A204.1 (cell line): Measurements from ENCODE around the gene ARHGAP21.

Source experiments
- FAIRE-seq: peaks from 2 replicates; lab custom pipeline; 2012; peaks lifted over from hg19 to GRCh38; lab: Jason Lieb, UNC

ARHGAP21 gene

DNA sequence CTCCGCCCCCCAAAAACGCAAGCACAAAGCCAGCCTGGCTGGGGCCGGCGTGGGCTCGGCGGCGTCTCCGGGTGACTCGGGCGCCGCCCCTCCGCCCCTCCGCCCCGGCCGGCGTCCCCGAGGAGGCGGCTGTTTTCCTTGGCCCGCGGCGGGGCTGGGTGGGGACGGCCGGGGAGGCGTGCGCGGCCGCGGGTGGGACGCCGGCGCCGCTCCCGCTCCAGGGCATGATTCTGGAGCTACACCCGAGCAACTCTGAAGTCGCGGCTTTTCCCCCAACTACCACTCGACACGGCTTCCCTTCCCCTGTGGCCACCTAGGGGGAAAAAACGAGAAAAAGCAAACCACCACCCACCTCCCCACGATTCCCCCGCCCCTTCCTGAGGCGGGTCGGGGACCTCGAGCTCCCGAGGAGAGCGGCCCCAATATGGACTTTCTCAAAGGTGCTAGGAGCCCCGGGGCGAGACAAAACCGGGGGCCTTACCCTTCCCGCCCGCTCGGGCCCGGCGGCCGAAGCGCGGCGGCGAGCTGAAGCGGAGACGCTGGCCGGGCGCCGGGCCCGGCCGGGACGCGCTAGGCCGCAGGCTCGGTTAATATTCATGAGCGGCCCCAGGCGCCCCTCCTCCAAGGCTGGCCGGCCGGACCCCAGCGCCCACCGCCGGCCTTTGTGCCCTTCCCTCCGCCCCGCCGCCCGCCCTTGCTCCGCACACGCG lies 856 bp downstream of the ARHGAP21 start:
- no peak for FAIRE-seq

- FAIRE-seq: no peak
These were observed 1.5 kb downstream of the ARHGAP21 start for GRCh38 chr10:24722131-24722675.

DNA sequence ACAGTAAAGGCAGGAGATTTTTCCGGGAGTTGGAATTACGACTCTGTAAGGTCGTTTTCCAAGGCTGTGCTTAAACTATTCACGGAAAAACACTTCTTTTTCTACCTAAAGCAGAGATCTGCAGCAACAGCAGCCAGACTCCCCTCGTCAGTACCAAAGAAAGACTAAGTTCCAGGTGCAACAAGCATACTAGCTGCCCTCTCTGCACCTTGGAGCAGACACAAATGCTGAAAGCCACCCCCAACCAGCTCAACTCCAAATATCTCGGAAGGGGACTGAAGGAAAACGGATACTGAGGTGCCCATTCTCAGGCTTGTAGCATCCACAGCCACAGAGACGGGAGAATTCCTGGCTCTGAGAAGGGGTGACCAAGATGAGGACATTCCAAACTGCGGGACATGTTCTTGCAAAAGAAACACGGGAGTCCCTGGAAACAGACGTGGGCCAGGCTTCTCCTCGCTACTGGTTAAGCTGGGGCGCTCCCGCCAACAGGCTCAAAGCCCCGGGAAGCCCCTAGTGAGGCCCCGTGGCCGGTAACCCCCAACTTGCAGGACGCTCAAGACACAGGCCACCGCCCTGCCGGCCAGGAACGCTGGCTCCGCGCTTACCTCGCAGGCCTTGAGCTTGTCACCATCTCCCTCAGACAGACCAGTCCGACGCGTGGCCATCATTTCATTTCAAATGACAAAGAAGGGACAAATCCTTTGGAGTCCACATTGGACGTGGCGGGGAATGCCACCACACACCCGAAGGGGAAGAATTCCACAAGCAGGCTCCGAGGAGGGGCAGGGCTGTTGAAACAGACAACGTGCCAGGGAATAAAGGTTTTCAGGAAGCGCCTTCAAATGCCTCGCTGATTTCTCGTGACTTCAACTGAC lies 2.2 kb downstream of the ARHGAP21 start:
- no peak for FAIRE-seq

DNA sequence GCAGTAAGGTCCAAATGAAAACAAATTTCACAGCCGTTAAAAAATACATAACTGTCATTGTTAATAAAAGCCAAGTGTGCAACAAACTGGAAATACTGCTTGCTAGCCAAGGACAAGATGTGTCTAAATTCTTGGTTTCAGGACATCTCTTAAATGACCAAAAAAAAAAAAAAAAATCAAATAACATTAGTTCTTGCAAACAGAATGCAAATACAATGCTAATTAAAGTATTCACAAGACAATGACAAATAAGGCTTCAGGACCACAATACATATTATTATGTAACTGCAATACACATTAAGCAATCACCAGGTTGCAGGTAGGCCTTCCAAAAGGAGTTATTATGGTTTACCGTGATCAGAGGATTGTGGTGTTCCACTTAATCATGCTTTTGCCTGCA lies 3.6 kb downstream of the ARHGAP21 start:
- FAIRE-seq: no peak

DNA sequence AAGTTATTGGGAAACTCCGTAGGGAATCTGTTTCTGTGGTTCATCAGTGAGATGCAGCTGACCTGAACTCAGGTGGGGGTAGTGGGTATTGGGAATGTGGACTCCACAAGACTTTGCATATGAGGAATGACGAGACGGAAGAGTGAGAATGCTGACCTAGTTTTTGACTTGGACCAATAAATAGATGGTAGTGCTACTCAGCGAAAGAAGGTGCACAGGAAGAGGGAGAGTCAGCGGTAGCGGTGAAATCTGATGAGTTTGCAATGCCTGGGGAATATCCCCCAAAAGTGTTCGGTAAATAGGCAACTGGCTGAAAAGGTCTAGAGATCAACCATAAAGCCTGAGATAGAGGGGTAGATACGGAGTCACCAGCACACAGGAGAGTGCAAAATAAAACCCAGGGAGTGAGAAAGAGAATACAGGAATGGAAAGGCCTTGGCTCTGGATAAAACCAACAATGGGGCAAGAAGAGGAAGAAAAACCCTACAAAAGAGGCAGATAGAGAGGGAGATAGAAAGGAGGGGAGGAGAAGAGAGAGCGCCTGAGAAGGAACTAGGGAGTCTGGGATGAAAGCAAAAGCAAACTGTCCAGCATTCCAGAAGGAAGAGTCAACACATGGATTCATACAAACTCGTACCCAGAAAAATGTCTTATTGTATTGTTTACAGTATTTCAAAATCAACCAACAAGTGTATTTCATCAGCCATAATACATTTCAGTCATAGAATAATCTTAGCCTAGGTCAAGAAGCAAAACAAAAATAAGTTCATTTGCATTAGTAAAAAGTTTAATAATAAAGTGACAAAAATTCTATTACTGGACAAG lies 5.4 kb downstream of the ARHGAP21 start:
- FAIRE-seq: no peak

DNA sequence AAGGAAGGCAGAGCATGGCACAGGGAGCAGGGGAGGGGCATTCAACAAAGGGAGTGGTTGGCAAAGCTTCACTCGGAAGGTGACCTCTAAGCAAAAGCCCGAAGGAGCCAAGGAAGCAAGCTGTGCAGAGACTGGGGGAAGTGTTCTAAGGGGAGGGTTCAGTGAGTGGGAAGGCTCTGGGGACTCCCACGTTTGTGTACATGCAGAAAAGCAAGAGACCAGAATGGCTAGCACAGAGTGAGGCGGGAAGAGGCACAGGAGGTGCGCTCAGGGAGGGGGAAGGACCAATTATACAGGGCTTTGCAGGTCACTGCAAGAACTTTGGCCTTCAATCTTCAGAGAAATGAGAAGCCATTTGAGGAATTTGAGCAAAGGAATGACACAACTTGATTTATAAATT lies 7.4 kb downstream of the ARHGAP21 start:
- no peak for FAIRE-seq

- no peak for FAIRE-seq
These were observed 8.4 kb downstream of the ARHGAP21 start for GRCh38 chr10:24715246-24715769.

GRCh38 chr10:24713086-24713485 lies 10.6 kb downstream of the ARHGAP21 start:
- no peak for FAIRE-seq

- FAIRE-seq: no peak
These were observed 12.2 kb downstream of the ARHGAP21 start for GRCh38 chr10:24711465-24711864.

GRCh38 chr10:24708081-24708480 lies 15.6 kb downstream of the ARHGAP21 start:
- no peak for FAIRE-seq

DNA sequence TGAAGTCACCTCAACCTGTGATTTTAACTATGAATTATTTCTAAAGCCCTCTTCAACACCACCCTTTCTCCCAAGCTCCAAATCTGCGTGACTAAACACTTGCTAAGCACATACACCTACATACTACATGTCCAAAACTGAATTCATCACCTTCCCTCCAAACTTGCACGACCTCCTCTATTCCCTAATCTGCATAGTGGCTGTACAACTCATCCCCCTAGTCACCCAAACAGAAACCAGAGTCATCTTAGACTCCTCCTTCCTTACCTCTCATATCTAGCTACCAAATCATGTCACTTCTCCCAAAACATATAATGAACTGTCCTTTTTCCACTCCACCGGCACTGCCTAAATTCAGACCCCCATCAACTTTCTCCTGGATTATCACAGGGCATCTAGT lies 16.2 kb downstream of the ARHGAP21 start:
- FAIRE-seq: no peak

- FAIRE-seq: no peak
These were observed 17.1 kb downstream of the ARHGAP21 start for GRCh38 chr10:24706479-24707118.

- FAIRE-seq: no peak
These were observed 20.0 kb downstream of the ARHGAP21 start for GRCh38 chr10:24703700-24704099.

- FAIRE-seq: no peak
These were observed 22.2 kb downstream of the ARHGAP21 start for GRCh38 chr10:24701447-24701846.

DNA sequence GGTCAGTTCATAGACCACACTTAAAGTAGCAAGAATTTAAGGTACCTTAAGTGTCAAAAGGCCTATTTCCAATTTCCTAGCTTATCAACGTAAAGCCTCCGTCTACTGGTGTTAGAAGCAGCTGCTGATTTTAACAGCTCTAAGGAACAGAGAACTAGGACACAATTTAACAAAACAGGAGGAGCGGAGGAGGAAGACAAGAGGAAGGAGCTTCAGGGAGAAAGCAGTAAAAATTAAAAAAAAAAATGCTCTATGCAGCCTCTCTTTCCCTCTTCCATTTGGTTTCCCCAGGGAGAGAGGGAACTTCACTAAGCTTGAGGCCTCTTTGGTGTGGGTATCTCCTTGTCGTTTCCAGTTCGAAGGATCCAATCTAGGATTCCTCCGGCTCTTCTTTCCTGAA lies 22.7 kb downstream of the ARHGAP21 start:
- no peak for FAIRE-seq

DNA sequence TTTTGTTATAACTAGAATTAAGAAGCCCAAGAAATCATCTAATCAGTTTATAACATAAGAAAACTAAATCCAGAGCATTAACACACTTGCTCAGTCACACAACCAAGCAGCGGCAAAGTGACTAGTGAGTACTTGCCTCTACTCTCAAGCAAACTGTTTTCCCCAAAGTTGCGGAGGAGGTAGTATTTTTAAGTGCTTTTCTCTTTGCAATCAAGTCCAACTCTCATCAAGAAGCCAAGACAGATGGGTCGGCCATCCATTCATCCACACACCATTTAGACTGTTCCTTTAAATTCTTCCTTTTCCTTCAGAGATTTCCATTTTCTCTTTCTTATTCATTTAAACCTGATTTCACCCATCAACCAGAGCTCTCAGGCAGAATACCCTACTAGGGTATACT lies 25.4 kb downstream of the ARHGAP21 start:
- FAIRE-seq: no peak

DNA sequence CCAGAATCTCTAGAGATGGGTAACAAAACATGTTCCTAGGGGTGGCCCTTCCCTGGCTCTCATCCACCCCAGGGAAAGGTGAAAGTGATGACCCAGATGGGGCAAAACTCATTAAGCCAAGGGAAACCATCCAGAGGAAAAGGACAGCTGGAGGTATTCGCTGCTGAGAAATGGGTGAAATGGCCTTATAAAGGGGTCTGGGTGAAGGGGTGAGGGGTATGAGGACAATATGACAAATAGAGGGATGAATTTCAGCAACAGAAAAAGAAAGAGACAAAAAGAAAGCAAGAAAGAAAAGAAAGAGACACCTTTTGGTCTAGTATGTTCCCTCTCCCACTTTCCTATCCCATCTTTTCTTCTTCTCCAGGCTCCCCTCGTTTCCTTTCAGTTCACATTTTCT lies 26.6 kb downstream of the ARHGAP21 start:
- no peak for FAIRE-seq

- FAIRE-seq: no peak
These were observed 28.2 kb downstream of the ARHGAP21 start for GRCh38 chr10:24695452-24695851.

GRCh38 chr10:24694086-24694485 lies 29.6 kb downstream of the ARHGAP21 start:
- FAIRE-seq: no peak

DNA sequence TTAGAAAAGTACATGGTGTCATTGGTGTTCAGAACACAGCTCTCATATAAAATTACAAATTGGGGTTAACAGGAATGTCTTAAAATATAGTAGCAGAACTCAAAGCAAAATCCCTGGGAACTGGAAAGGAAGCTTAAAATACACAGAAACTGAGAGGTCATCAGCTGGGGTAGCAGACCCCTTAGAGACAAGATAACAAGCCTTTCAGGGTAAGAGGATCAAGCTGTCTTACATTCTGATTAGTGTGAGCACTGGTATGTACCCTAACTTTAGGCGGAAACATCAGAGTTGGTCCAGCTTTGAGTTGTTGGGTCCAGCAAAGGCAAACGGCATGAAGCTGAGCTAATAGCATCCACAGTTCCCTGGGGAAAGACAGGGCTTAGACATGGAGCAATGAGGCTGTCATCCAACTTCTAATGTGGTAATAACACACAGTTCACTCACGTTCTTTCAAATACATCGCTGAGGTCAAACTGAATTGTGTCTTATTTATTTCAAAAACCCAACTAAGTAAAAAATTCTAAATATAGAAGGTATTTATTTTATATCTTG lies 32.6 kb downstream of the ARHGAP21 start:
- FAIRE-seq: no peak

- no peak for FAIRE-seq
These were observed 37.6 kb downstream of the ARHGAP21 start for GRCh38 chr10:24685958-24686540.
